Measurements from ENCODE around the gene SEMA5A.

The SEMA5A gene

GRCh38 chr5:9538504-9538903 is 7.4 kb downstream of the SEMA5A start:
- Histone ChIP-seq H3K9me3 (ENCODE audit: control insufficient read depth, insufficient read depth, low read length) (no peaks in the 10 kb centered on the region), H3K9ac (ENCODE audit: low read depth, low read length) (no peak overlapping the region), H3K36me3 (ENCODE audit: insufficient read depth, low read length) (no peaks in the 10 kb centered on the region), H3K4me1 (ENCODE audit: insufficient read depth, low read length) (no peaks in the 10 kb centered on the region)

DNA sequence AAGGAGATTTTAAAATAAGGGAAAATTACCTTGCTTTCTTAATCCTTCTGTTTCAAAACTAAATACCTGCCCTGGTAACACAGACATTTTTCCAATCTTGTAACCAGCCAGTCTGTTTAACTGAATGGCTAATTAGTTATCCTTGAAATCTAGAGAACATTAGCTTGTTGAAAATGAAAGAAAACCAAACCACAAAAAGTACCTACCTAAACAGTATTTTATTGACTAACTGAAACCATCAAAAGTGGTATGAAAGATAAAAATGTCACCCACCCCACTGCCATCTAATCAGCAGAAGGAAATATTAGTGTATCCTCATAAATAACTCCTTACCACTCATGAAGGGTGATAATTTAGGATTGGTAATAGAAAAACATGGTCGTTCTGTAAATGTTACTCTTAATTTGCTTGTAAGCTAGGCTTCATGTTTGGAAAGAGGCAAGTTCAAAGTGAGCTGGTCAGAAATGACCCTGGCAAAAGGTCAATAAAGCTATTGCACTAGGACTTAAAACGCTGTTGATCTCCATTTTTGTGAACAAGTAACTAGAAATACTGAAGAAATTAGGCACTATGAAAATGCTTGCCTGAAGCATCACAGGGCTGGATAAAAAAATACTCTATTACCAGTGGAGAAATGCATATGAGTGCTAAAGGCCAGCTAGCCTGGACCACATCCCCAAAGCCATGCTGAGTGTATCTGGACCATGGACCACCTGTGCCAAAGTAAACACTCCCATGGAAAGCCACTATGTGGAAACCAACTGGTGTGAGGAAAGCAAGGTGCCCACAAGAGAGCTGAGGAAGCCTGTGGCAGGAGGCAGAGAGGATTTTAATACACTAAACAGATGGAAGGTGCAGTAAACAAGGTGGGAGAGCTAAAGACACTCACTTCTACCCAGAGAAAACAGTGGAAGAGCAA is 8.4 kb downstream of the SEMA5A start:
- Histone ChIP-seq H3K4me1 (ENCODE audit: insufficient read depth, low read length) (no peaks in the 10 kb centered on the region), H3K9ac (ENCODE audit: low read depth, low read length) (no peak overlapping the region), H3K36me3 (ENCODE audit: insufficient read depth, low read length) (no peaks in the 10 kb centered on the region), H3K9me3 (ENCODE audit: control insufficient read depth, insufficient read depth, low read length) (no peaks in the 10 kb centered on the region)

DNA sequence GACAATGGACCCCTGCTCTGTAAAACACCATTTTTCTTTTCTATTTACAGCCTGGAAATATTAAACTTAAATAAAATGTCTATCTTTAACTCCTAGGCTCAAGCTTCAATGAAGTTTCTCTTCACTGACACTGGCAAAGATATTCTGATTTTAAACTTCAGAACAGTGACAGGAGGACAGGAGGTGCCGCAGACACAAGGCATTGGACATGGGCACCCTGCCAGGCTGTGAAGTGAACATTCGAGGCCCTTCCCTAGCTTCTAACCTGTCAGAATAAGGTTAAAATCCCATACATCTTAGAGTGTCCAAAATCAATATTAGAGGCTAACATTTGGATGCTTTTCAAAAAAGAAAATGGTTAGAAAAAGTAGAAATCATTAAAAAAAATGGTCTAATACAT is 9.2 kb downstream of the SEMA5A start:
- no peaks in the 10 kb centered on the region for H3K9me3 ChIP-seq (ENCODE audit: control insufficient read depth, insufficient read depth, low read length)
- no peaks in the 10 kb centered on the region for H3K36me3 ChIP-seq (ENCODE audit: insufficient read depth, low read length)
- no peaks in the 10 kb centered on the region for H3K4me1 ChIP-seq (ENCODE audit: insufficient read depth, low read length)
- no peak overlapping the region for H3K9ac ChIP-seq (ENCODE audit: low read depth, low read length)

DNA sequence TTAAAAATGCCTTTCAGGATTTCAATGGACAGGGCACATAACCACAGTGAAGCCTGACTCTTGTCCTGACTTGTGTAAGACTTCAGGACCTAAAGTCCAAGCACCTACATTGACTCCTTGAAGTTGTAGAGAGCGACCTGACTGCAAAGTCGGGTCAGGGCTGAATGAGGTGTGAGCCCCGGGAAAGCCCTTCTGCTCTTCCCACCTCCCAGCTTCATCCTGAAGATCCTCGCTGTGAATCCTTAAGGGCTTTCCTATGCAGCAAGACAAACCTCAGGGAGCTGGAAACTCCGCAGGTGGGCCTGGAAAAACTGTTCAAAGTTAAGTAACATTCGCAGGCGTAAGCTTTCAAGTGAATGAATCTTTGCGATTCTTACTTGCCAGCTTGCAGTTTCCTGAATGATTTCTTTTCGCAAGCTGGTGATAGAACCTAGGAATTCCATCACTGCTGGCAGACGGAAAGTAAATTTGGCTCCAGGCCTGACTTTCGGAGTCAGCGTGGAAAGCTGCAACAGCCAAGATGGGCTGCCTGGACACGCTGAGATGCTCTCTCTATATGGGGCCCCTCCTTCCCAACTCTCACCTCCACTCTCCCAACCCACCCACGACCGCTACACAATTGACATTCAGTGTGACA is 10.9 kb downstream of the SEMA5A start:
- Histone ChIP-seq H3K4me1 (ENCODE audit: insufficient read depth, low read length) (no peaks in the 10 kb centered on the region), H3K36me3 (ENCODE audit: insufficient read depth, low read length) (no peaks in the 10 kb centered on the region), H3K9me3 (ENCODE audit: control insufficient read depth, insufficient read depth, low read length) (no peaks in the 10 kb centered on the region), H3K9ac (ENCODE audit: low read depth, low read length) (no peak overlapping the region)

DNA sequence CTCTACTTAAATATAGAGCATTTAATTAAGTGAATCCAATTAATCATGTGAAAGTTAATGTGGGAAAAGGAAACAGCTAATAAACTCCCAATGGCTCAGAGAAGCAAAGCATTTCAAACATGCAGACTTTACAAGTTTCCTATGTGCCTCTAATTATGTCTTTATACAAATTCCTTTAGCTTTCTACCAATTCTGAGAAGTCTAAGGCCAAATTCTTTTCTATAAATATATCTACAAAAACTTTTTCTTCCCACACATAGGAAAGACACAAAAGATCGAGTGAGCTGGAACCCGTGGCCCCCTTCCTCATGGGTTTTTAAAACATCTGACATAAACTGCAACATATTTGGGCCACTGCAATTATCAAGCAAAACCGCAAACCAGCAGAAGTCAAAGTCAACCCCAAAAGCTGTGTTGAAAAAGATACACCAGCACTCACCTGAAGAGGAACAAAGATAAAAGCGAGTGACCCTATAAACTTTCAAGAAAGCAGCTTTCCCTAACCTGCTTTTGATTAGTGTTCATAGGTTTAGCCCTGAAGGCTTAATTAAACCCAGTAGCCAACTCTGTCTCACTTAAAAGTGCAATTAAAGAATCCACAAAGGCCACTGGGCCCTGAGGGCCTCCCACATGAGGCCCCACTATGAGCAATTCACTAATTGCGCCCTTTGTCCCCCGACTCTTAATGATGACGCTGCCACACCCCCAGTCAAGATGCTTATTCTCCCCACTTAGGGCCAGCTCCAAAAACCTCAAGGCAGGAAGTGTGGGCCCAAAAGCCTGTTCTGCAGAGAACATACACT is 12.1 kb downstream of the SEMA5A start:
- H3K36me3 ChIP-seq (ENCODE audit: insufficient read depth, low read length): no peaks in the 10 kb centered on the region
- H3K9ac ChIP-seq (ENCODE audit: low read depth, low read length): no peak overlapping the region
- H3K9me3 ChIP-seq (ENCODE audit: control insufficient read depth, insufficient read depth, low read length): no peaks in the 10 kb centered on the region
- H3K4me1 ChIP-seq (ENCODE audit: insufficient read depth, low read length): no peaks in the 10 kb centered on the region

DNA sequence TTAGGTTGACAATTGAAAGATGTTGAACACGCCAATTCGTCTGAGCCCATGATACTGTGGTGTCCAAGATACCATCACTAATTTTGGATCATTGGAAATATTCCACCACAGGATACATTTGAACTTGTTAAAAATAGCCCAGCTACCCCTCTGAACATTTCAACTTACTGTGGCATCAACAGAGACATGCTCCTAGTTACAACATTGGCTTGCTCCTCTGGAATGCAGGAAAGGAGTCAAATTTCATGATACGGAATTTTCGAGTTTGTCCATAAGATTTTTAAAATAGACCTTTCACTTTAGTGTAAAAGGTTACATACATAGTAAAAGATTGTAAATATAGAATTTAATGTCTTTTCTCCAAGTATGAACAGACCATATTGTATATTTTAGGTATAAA is 12.8 kb downstream of the SEMA5A start:
- Histone ChIP-seq H3K36me3 (ENCODE audit: insufficient read depth, low read length) (no peaks in the 10 kb centered on the region), H3K9ac (ENCODE audit: low read depth, low read length) (no peak overlapping the region), H3K9me3 (ENCODE audit: control insufficient read depth, insufficient read depth, low read length) (no peaks in the 10 kb centered on the region), H3K4me1 (ENCODE audit: insufficient read depth, low read length) (no peaks in the 10 kb centered on the region)

DNA sequence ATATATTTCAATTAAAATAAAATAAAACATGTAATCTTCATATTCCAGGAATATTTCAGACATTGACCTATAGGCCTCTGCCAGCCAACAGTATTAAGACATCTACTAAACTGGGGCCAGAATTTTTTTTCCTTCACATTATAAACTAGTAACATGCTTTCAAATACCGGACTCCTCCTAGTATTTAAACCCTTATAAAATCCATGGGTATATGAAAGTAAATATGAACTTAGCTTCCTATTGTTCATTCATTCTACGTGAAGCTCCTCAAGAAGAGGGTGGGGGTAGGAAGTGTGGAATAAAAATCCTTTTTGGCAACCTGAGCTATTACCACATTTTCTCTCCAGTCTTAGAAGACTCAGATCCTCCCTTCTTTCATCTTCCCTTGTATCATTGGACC is 16.4 kb downstream of the SEMA5A start:
- Histone ChIP-seq H3K9me3 (ENCODE audit: control insufficient read depth, insufficient read depth, low read length) (no peaks in the 10 kb centered on the region), H3K9ac (ENCODE audit: low read depth, low read length) (no peak overlapping the region), H3K4me1 (ENCODE audit: insufficient read depth, low read length) (no peaks in the 10 kb centered on the region), H3K36me3 (ENCODE audit: insufficient read depth, low read length) (no peaks in the 10 kb centered on the region)

DNA sequence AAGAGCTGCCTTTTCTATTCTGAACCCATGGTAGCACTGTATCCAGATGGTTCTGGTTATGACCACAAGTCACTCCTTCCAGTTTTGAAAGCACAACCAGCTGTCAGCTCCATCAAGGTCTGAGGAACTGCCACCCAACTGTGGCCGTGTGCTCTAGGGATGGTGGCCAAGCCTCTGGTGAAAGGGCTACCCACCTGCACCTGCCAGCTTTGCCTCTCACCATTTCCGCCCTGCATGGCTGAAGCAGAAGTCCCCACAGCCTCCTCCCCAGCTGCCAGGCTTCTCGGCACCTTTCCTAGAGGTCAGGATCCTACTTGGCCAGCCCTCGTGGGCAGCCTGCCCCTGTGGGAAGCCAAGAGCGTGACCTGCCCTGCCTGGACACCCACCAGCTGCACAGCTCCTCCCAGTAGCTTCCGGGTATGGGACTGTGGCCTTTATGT is 16.8 kb downstream of the SEMA5A start:
- Histone ChIP-seq H3K9me3 (ENCODE audit: control insufficient read depth, insufficient read depth, low read length) (no peaks in the 10 kb centered on the region), H3K36me3 (ENCODE audit: insufficient read depth, low read length) (no peaks in the 10 kb centered on the region), H3K4me1 (ENCODE audit: insufficient read depth, low read length) (no peaks in the 10 kb centered on the region), H3K9ac (ENCODE audit: low read depth, low read length) (no peak overlapping the region)

DNA sequence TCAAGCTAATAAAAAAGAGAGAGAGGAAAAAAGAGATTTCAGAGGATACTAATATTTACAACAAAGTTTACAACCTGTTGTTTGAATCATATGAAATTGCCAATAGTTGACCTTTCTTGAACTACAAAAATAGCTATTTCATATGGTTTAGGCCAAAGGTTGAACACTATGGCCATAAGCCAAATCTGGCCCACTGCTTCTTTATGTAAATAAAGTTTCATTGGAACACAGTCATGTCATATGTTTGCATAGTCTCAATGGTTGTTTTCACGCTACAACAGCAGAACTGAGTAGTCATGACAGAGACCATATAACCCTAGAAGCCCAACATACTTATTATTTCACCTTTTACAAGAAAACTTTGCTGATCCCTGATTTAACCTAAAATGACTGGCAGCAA is 20.9 kb downstream of the SEMA5A start:
- Histone ChIP-seq H3K36me3 (ENCODE audit: insufficient read depth, low read length) (no peaks in the 10 kb centered on the region), H3K9me3 (ENCODE audit: control insufficient read depth, insufficient read depth, low read length) (no peaks in the 10 kb centered on the region), H3K4me1 (ENCODE audit: insufficient read depth, low read length) (no peaks in the 10 kb centered on the region), H3K9ac (ENCODE audit: low read depth, low read length) (no peak overlapping the region)

- no peaks in the 10 kb centered on the region for H3K36me3 ChIP-seq (ENCODE audit: insufficient read depth, low read length)
- no peak overlapping the region for H3K9ac ChIP-seq (ENCODE audit: low read depth, low read length)
- H3K4me1 ChIP-seq (ENCODE audit: insufficient read depth, low read length): no peaks in the 10 kb centered on the region
- H3K9me3 ChIP-seq (ENCODE audit: control insufficient read depth, insufficient read depth, low read length): no peaks in the 10 kb centered on the region
Observed at GRCh38 chr5:9523090-9523823, 22.6 kb downstream of the SEMA5A start.

DNA sequence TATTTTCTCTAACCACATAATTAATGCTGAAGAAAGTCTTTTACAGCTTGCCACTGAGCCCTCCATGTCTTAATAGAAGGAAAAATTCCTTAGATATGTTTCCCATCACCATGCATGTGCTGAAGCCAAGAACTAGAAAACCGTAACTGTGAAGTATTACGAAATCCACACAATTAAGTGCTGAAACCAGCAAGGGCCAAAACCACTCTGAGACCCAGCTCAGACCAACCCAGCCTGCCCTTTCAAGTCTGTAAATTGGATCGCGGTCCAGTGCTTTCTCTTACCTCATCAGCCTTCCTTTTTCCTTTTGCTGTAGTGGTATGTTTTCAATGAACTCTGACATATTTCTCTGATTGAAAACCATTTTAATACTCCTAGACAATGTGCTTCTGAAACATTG is 26.3 kb downstream of the SEMA5A start:
- Histone ChIP-seq H3K4me1 (ENCODE audit: insufficient read depth, low read length) (no peaks in the 10 kb centered on the region), H3K9me3 (ENCODE audit: control insufficient read depth, insufficient read depth, low read length) (no peaks in the 10 kb centered on the region), H3K9ac (ENCODE audit: low read depth, low read length) (no peak overlapping the region), H3K36me3 (ENCODE audit: insufficient read depth, low read length) (no peaks in the 10 kb centered on the region)

- H3K9ac ChIP-seq (ENCODE audit: low read depth, low read length): no peak overlapping the region
- no peaks in the 10 kb centered on the region for H3K4me1 ChIP-seq (ENCODE audit: insufficient read depth, low read length)
- no peaks in the 10 kb centered on the region for H3K36me3 ChIP-seq (ENCODE audit: insufficient read depth, low read length)
- H3K9me3 ChIP-seq (ENCODE audit: control insufficient read depth, insufficient read depth, low read length): no peaks in the 10 kb centered on the region
Observed at GRCh38 chr5:9516591-9516990, 29.3 kb downstream of the SEMA5A start.

DNA sequence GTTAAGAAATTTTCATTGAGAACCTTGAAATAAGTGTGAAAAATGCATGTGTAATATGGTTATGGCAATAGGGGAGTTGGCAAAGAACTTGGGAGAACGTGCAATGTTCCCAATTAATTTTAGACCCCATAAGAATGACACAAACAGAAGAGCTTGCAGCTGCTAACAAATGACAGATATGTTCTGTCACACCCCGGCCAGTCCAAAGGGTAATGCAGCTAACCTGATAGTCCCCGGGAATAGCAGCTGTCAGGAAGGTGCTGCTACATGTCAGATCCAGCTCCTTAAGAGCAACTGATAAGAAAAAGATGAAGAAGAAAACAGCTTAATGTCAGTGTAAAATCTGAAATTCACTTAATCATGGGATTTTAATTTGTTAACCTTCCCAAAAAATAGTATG is 30.4 kb downstream of the SEMA5A start:
- Histone ChIP-seq H3K4me1 (ENCODE audit: insufficient read depth, low read length) (no peaks in the 10 kb centered on the region), H3K36me3 (ENCODE audit: insufficient read depth, low read length) (no peaks in the 10 kb centered on the region), H3K9ac (ENCODE audit: low read depth, low read length) (no peak overlapping the region), H3K9me3 (ENCODE audit: control insufficient read depth, insufficient read depth, low read length) (no peaks in the 10 kb centered on the region)

GRCh38 chr5:9514968-9515367 is 30.9 kb downstream of the SEMA5A start:
- H3K9ac ChIP-seq (ENCODE audit: low read depth, low read length): no peak overlapping the region
- H3K36me3 ChIP-seq (ENCODE audit: insufficient read depth, low read length): no peaks in the 10 kb centered on the region
- H3K9me3 ChIP-seq (ENCODE audit: control insufficient read depth, insufficient read depth, low read length): no peaks in the 10 kb centered on the region
- no peaks in the 10 kb centered on the region for H3K4me1 ChIP-seq (ENCODE audit: insufficient read depth, low read length)

Data from ES-I3 (cell line).